PC-9 (cell line): Measurements from ENCODE around the gene CTAGE1. TPM values are rescaled to one million over a fixed set of nuclear protein-coding genes. Genes with fewer than 3 reads are reported as not detected.

Experiments
- BruUV-seq: library from RNA; stranded (reverse); fragments of 400-500 nt; replicated peaks from 2 replicates; lab custom pipeline; 2021; lab: Mats Ljungman, UMichigan
- CTCF ChIA-PET: fragments of 300-600 bp; sonication (Branson Sonifier 250); formaldehyde crosslinking; loops from one replicate; lab custom pipeline; 2022; ENCODE audit warnings: antibody characterized with exemption; lab: Charles Lee
- POLR2A ChIA-PET: fragments of 300-600 bp; sonication (Branson Sonifier 250); formaldehyde crosslinking; loops from one replicate; lab custom pipeline; 2022; ENCODE audit warnings: antibody characterized with exemption; ENCODE audit not compliant: unreplicated experiment; lab: Charles Lee
- DNase-seq, 2 experiments: peaks; one replicate each; pipeline versions ENCODE4 v3.0.0 to v3.0.0-alpha.2; 2015 to 2022; ENCODE audit warnings: mixed read lengths in 1 of 2
- H2AFZ ChIP-seq: fragments of 200-600 bp; sonication (generic); 2 replicates; pipeline ENCODE4 v1.8.1; 2017; ENCODE audit warnings: antibody characterized with exemption
- H3F3A ChIP-seq: fragments of 200-600 bp; sonication (generic); 2 replicates; pipeline ENCODE4 v1.8.1; 2017; ENCODE audit warnings: antibody characterized with exemption, mild to moderate bottlenecking, low read depth; ENCODE audit not compliant: insufficient read depth
- H3K27ac ChIP-seq: fragments of 200-600 bp; sonication (generic); 2 replicates; pipeline ENCODE4 v1.6.1; 2016; ENCODE audit warnings: mixed run types
- H3K27me3 ChIP-seq: fragments of 200-600 bp; sonication (generic); 2 replicates; pipeline ENCODE4 v1.6.1; 2016; ENCODE audit warnings: low read depth, mixed run types; ENCODE audit not compliant: insufficient read depth
- H3K36me3 ChIP-seq: fragments of 200-600 bp; sonication (generic); 2 replicates; pipeline ENCODE4 v1.6.1; 2016; ENCODE audit warnings: low read depth, mixed run types
- H3K4me1 ChIP-seq: fragments of 200-600 bp; sonication (generic); replicated peaks from 2 replicates; pipeline ENCODE4 v1.6.1; 2016; ENCODE audit warnings: mixed run types; ENCODE audit not compliant: insufficient read depth
- H3K4me2 ChIP-seq: fragments of 200-600 bp; sonication (generic); 2 replicates; pipeline ENCODE4 v1.6.1; 2017; ENCODE audit warnings: mixed run types
- H3K4me3 ChIP-seq: fragments of 200-600 bp; sonication (generic); 2 replicates; pipeline ENCODE4 v1.6.1; 2016; ENCODE audit warnings: mixed run types
- H3K79me2 ChIP-seq: fragments of 200-600 bp; sonication (generic); 2 replicates; pipeline ENCODE4 v1.6.1; 2017; ENCODE audit warnings: low read depth, mixed run types
- H3K9me2 ChIP-seq: fragments of 200-600 bp; sonication (generic); 2 replicates; pipeline ENCODE4 v1.8.1; 2017; ENCODE audit warnings: mild to moderate bottlenecking; ENCODE audit not compliant: insufficient read depth
- H3K9me3 ChIP-seq: fragments of 200-600 bp; sonication (generic); 2 replicates; pipeline ENCODE4 v1.8.1; 2016; ENCODE audit warnings: low read depth; ENCODE audit not compliant: insufficient read depth
- H4K20me1 ChIP-seq: fragments of 200-600 bp; sonication (generic); 2 replicates; pipeline ENCODE4 v1.8.1; 2017; ENCODE audit not compliant: insufficient read depth
- intact Hi-C: fragments of 100-400 bp; cut with micrococcal nuclease; formaldehyde crosslinking; loops from one replicate; pipeline ENCODE4 v1.10.0; 2022; ENCODE audit not compliant: unreplicated experiment
- total RNA-seq: library from RNA; stranded (reverse); gene quantifications from 2 replicates; pipeline ENCODE4 v1.2.3, GENCODE V29; 2021
- TF ChIP-seq, protein P1 (sequence below): fragments of 200-600 bp; sonication (generic); conservative IDR thresholded peaks from 2 replicates; pipeline ENCODE4 v1.6.1; 2017; ENCODE audit warnings: mixed run types, antibody characterized with exemption, mild to moderate bottlenecking, moderate library complexity

The CTAGE1 gene
- total RNA-seq, 1 experiment from 2014 or later = not detected

DNA sequence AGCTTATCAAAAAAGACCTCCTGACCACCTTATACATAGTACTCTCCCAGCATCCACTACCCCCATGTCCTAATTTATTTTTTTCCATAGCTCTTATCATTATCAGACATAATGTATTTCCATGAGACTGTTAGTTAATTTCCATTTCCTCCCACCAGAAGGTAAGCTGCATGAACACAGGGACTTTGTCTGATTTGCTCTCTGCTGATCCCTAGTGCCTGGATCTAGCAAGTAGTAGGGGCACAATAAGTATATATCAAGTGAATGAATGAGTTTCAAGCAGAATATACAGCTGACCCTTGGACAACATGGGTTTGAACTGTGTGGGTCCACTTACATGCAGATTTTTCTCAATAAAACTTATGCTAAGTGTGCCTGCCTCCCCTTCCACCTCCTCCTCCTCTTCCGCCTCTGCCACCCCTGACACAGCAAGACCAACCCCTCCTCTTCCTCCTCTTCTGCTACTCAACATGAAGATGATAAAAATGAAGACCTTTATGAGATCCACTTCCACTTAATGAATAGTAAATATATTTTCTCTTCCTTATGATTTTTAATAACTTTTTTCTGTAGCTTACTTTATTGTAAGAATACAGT is 53.8 kb downstream of the CTAGE1 start:
- intact Hi-C loops = loop anchor here (5.0 kb wide), 1 partner anchor 192 kb away; no protein-coding TSS in a partner anchor
- no TSS peak for BruUV-seq
- H3K4me2 ChIP-seq = no peak overlapping the region

More for the DNA sequence above, 53.8 kb downstream of the CTAGE1 start:
- H3F3A ChIP-seq = no peaks in the 10 kb centered on the region
- no peak overlapping the region for H2AFZ ChIP-seq
- no peaks in the 10 kb centered on the region; the same call in 1 of the 2 replicates for H3K4me1 ChIP-seq
- no peaks in the 10 kb centered on the region for H3K9me2 ChIP-seq
- H3K27me3 ChIP-seq = no peaks in the 10 kb centered on the region
- POLR2A ChIA-PET = no interaction called here
- no peak overlapping the region for H3K4me3 ChIP-seq
- no peaks in the 10 kb centered on the region for H4K20me1 ChIP-seq
- CTCF ChIA-PET = interaction anchor here (0.6 kb wide), 1 partner anchor 139 kb away, joined by 4 read pairs; no protein-coding TSS in a partner anchor
- H3K9me3 ChIP-seq = no peaks in the 10 kb centered on the region
- TF ChIP-seq, protein P1, sequence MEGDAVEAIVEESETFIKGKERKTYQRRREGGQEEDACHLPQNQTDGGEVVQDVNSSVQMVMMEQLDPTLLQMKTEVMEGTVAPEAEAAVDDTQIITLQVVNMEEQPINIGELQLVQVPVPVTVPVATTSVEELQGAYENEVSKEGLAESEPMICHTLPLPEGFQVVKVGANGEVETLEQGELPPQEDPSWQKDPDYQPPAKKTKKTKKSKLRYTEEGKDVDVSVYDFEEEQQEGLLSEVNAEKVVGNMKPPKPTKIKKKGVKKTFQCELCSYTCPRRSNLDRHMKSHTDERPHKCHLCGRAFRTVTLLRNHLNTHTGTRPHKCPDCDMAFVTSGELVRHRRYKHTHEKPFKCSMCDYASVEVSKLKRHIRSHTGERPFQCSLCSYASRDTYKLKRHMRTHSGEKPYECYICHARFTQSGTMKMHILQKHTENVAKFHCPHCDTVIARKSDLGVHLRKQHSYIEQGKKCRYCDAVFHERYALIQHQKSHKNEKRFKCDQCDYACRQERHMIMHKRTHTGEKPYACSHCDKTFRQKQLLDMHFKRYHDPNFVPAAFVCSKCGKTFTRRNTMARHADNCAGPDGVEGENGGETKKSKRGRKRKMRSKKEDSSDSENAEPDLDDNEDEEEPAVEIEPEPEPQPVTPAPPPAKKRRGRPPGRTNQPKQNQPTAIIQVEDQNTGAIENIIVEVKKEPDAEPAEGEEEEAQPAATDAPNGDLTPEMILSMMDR = no peak; the same call in 1 of the 2 replicates
- H3K27ac ChIP-seq = no peak overlapping the region
- no peaks in the 10 kb centered on the region for H3K36me3 ChIP-seq
- no peaks in the 10 kb centered on the region for H3K79me2 ChIP-seq
- DNase-seq = no peak

Other genes starting within 250 kb of the CTAGE1 start
- gene GATA6, start 248.3 kb downstream of the CTAGE1 start, total RNA-seq = 9.1 and 12.3 TPM in 2 replicates